Esophagus squamous epithelium (tissue), 5 donors: ENCODE measurements around the gene PCDHGA7. TPM values are rescaled to one million over a fixed set of nuclear protein-coding genes. Genes with fewer than 3 reads are reported as not detected.
"Not testable (repeated sequence)": the region's sequence is repeated elsewhere in the genome, so short reads cannot be mapped to it uniquely, and the experiment has no call there.

Experiments used
- DNase-seq: peaks from one replicate; lab custom pipeline; 2025; lab: John Stamatoyannopoulos, UW
- H3K27ac ChIP-seq, 4 donors: fragments of 200-600 bp; sonication (generic); one replicate each; pipeline ENCODE4 v1.5.1; 2016 to 2019; ENCODE audit warnings: mild to moderate bottlenecking in 1 of 4
- H3K27me3 ChIP-seq, 4 donors: fragments of 200-600 bp; sonication (generic); 1 replicate in 3 of 4; 2 replicates in 1 of 4; pipeline versions ENCODE4 v1.5.1 to v1.6.0; 2017 to 2021; ENCODE audit warnings: antibody characterized with exemption in 1 of 4
- H3K36me3 ChIP-seq, 3 donors: fragments of 200-600 bp; sonication (generic); one replicate each; pipeline ENCODE4 v1.5.1; 2016 to 2019
- H3K4me1 ChIP-seq, 3 donors: fragments of 200-600 bp; sonication (generic); one replicate each; pipeline ENCODE4 v1.5.1; 2017 to 2019
- H3K4me3 ChIP-seq, 4 donors: fragments of 200-600 bp; sonication (generic); 1 replicate in 3 of 4; 2 replicates in 1 of 4; pipeline ENCODE4 v1.5.1; 2016 to 2019; ENCODE audit warnings: mild to moderate bottlenecking in 2 of 4, moderate library complexity in 1 of 4
- H3K9me3 ChIP-seq, 3 donors: fragments of 200-600 bp; sonication (generic); one replicate each; pipeline ENCODE4 v1.5.1; 2016 to 2019
- CTCF ChIP-seq, 6 experiments: fragments of 450-650 bp in 4 of 6; fragments of 200-600 bp in 2 of 6; sonication (generic) in 2 of 6; IDR thresholded peaks; one replicate each; pipeline ENCODE4 v1.5.1; 2016 to 2019; ENCODE audit warnings: antibody characterized with exemption in 6 of 6, mild to moderate bottlenecking in 4 of 6, moderate library complexity in 4 of 6
- POLR2A ChIP-seq, 4 donors: fragments of 450-650 bp; IDR thresholded peaks; one replicate each; pipeline ENCODE4 v1.6.1; 2017; ENCODE audit warnings: antibody characterized with exemption in 4 of 4, mild to moderate bottlenecking in 4 of 4, moderate library complexity in 3 of 4
- WGBS, 2 donors: methylation state at CpG; one replicate each; pipeline ENCODE4 v1.1.5; 2018; 5-methylcytosine and 5-hydroxymethylcytosine counted together
- intact Hi-C: fragments of 100-400 bp; cut with DNase I; formaldehyde crosslinking; loops from one replicate; pipeline ENCODE4 v1.15.0; 2022
- total RNA-seq, 4 donors: library from RNA; depleted of rRNA; stranded (reverse); fragments of >200 nt; gene quantifications; one replicate each; pipeline ENCODE4 v1.1.0, GENCODE V29; 2016
- donor health status: DM: yes; HTN: yes; CAD: no.

PCDHGA7 gene
- total RNA-seq, 4 donors from 2014 or later = 0.32 to 3.2 (median 2.5) TPM

- 35 to 48% methylated on average over 27 to 28 of the region's 31 CpGs for WGBS, 2 donors
- Histone ChIP-seq H3K27ac (no peak overlapping the region), H3K36me3 (no peaks in the 10 kb centered on the region), H3K9me3 (peaks cover 0 to 94% (median 55%) of the 10 kb centered on the region in 3 donors), H3K4me3 (peak overlapping the region in 2 of 4 donors; percentile 17 to 31), H3K4me1 (peaks cover 0 to 1% (median 0%) of the 10 kb centered on the region in 3 donors), H3K27me3 (peaks cover 0 to 63% (median 0%) of the 10 kb centered on the region in 4 donors)
- TF ChIP-seq CTCF (IDR thresholded peaks at IDR 0.05) = no peak
- TF ChIP-seq POLR2A (IDR thresholded peaks at IDR 0.05) = no peak
- DNase-seq = no peak
- intact Hi-C loops = no loop called here
Observed at GRCh38 chr5:141343953-141344463, 38.5 kb upstream of the PCDHGA7 start.

- peaks cover 0 to 60% (median 0%) of the 10 kb centered on the region in 4 donors for H3K27me3 ChIP-seq
- intact Hi-C loops = no loop called here
- no peaks in the 10 kb centered on the region for H3K4me1 ChIP-seq
- DNase-seq = no peak
- H3K9me3 ChIP-seq = peaks cover 0 to 91% (median 48%) of the 10 kb centered on the region in 3 donors
- H3K36me3 ChIP-seq = no peaks in the 10 kb centered on the region
- TF ChIP-seq CTCF (IDR thresholded peaks at IDR 0.05) (no peak), POLR2A (IDR thresholded peaks at IDR 0.05) (no peak)
- H3K27ac ChIP-seq = no peak overlapping the region
- 59 to 60% methylated on average over 11 to 17 of the region's 20 CpGs for WGBS, 2 donors
- no peak overlapping the region for H3K4me3 ChIP-seq
Observed at GRCh38 chr5:141345327-141345726, 37.2 kb upstream of the PCDHGA7 start.

- H3K4me3 ChIP-seq, H3K27ac ChIP-seq, DNase-seq, H3K4me1 ChIP-seq, intact Hi-C loops, H3K36me3 ChIP-seq: not testable (repeated sequence)
- Histone ChIP-seq H3K9me3 (peaks cover 0 to 91% (median 48%) of the 10 kb centered on the region in 3 donors), H3K27me3 (peaks cover 0 to 62% (median 0%) of the 10 kb centered on the region in 4 donors)
- 35 to 60% methylated on average over 4 to 7 of the region's 35 CpGs for whole genome bisulfite sequencing, 2 donors
Observed at GRCh38 chr5:141346017-141346416, 36.5 kb upstream of the PCDHGA7 start.

GRCh38 chr5:141349917-141350619 lies 32.5 kb upstream of the PCDHGA7 start, which contains the start of gene PCDHGB1:
Gene PCDHGB1 (plus strand): TSS chr5:141350099. CDS start chr5:141350261, 162 bp downstream.
- peaks cover 0 to 64% (median 0%) of the 10 kb centered on the region in 4 donors for H3K27me3 ChIP-seq
- 34 to 36% methylated on average over 21 to 26 of the region's 29 CpGs for WGBS, 2 donors
- H3K36me3 ChIP-seq = no peaks in the 10 kb centered on the region
- no peak for DNase-seq
- no peak within 1 kb of the TSS for H3K27ac ChIP-seq
- H3K4me3 ChIP-seq = peak within 1 kb of the TSS in 2 of 4 donors; percentile 8 to 41
- TF ChIP-seq CTCF (IDR thresholded peaks at IDR 0.05) (peak in 3 of 6 experiments; percentile 8 to 45 (median 26)), POLR2A (IDR thresholded peaks at IDR 0.05) (no peak)
- H3K4me1 ChIP-seq = no peaks in the 10 kb centered on the region
- intact Hi-C loops = no loop called here
- peaks cover 0 to 95% (median 56%) of the 10 kb centered on the region in 3 donors for H3K9me3 ChIP-seq

GRCh38 chr5:141351591-141351990 lies 31.0 kb upstream of the PCDHGA7 start:
- H3K9me3 ChIP-seq = peaks cover 0 to 95% (median 66%) of the 10 kb centered on the region in 3 donors
- H3K4me1 ChIP-seq = no peaks in the 10 kb centered on the region
- intact Hi-C loops = no loop called here
- no peak for DNase-seq
- H3K27me3 ChIP-seq = peaks cover 0 to 57% (median 0%) of the 10 kb centered on the region in 4 donors
- H3K4me3 ChIP-seq = no peak overlapping the region
- TF ChIP-seq CTCF (IDR thresholded peaks at IDR 0.05) (no peak), POLR2A (IDR thresholded peaks at IDR 0.05) (no peak)
- no peak overlapping the region for H3K27ac ChIP-seq
- H3K36me3 ChIP-seq = no peaks in the 10 kb centered on the region
- 26% methylated on average over 8 of the region's 36 CpGs; no CpG with 5 or more reads in 1 of the 2 donors for WGBS, 2 donors
